Neural cell (in vitro differentiated cells): ENCODE results near the gene GGT5. TPM values are rescaled to one million over a fixed set of nuclear protein-coding genes. Genes with fewer than 3 reads are reported as not detected.
"Not testable (repeated sequence)": the region's sequence is repeated elsewhere in the genome, so short reads cannot be mapped to it uniquely, and the experiment has no call there.

Experiments used
- H2AFZ ChIP-seq: fragments of 200-600, 300-800 bp; sonication (generic), shearing (Covaris generic); 2 replicates; pipeline ENCODE4 v1.6.0; 2014; ENCODE audit warnings: low read depth, mild to moderate bottlenecking, antibody characterized with exemption, low read length, moderate library complexity
- H3F3A ChIP-seq: fragments of 200-600 bp; shearing (Covaris generic); 2 replicates; pipeline ENCODE4 v1.6.1; 2016; ENCODE audit warnings: mild to moderate bottlenecking, moderate library complexity, mixed read lengths, antibody characterized with exemption, low read length; ENCODE audit not compliant: insufficient read depth, poor library complexity, severe bottlenecking
- H3K27ac ChIP-seq: fragments of 200-600, 300-800 bp; sonication (generic), shearing (Covaris generic); 2 replicates; pipeline ENCODE4 v1.5.1; 2014; ENCODE audit warnings: mild to moderate bottlenecking, low read length, moderate library complexity
- H3K27me3 ChIP-seq: fragments of 300-800, 200-600 bp; sonication (generic), shearing (Covaris generic); 2 replicates; pipeline ENCODE4 v1.6.0; 2014; ENCODE audit warnings: mild to moderate bottlenecking, low read depth, low read length, moderate library complexity; ENCODE audit not compliant: insufficient read depth
- H3K36me3 ChIP-seq: fragments of 300-800, 200-600 bp; sonication (generic), shearing (Covaris generic); 2 replicates; pipeline ENCODE4 v1.5.1; 2014; ENCODE audit warnings: mild to moderate bottlenecking, antibody characterized with exemption, low read length, moderate library complexity; ENCODE audit not compliant: insufficient read depth
- H3K4me2 ChIP-seq: fragments of 300-800, 200-600 bp; sonication (generic), shearing (Covaris generic); 2 replicates; pipeline ENCODE4 v1.6.0; 2014; ENCODE audit warnings: mild to moderate bottlenecking, low read length
- H3K4me3 ChIP-seq: fragments of 300-800, 200-600 bp; sonication (generic), shearing (Covaris generic); 2 replicates; pipeline ENCODE4 v1.5.1; 2014; ENCODE audit warnings: mild to moderate bottlenecking, low read length, moderate library complexity
- H3K79me2 ChIP-seq: fragments of 200-600 bp; shearing (Covaris generic); replicated peaks from 2 replicates; pipeline ENCODE4 v1.6.0; 2014; ENCODE audit warnings: mild to moderate bottlenecking, low read length, moderate library complexity; ENCODE audit not compliant: insufficient read depth
- H3K9ac ChIP-seq: fragments of 300-800, 200-600 bp; sonication (generic), shearing (Covaris generic); 2 replicates; pipeline ENCODE4 v1.6.1; 2016; ENCODE audit warnings: mild to moderate bottlenecking, low read length, mixed read lengths
- H3K9me2 ChIP-seq: fragments of 200-600 bp; shearing (Covaris generic); 2 replicates; pipeline ENCODE4 v1.6.1; 2016; ENCODE audit warnings: mild to moderate bottlenecking, low read length, mixed read lengths; ENCODE audit not compliant: insufficient read depth
- H3K9me3 ChIP-seq: fragments of 200-600, 300-800 bp; sonication (generic), shearing (Covaris generic); 2 replicates; pipeline ENCODE4 v1.6.1; 2016; ENCODE audit warnings: mild to moderate bottlenecking, mixed run types, low read length, moderate library complexity, mixed read lengths
- H4K20me1 ChIP-seq: fragments of 200-600 bp; shearing (Covaris generic); 2 replicates; pipeline ENCODE4 v1.6.1; 2016; ENCODE audit warnings: mild to moderate bottlenecking, mixed run types; ENCODE audit not compliant: insufficient read depth
- EP300 ChIP-seq: fragments of 450-650 bp; conservative IDR thresholded peaks from 2 replicates; pipeline ENCODE4 v1.6.1; 2014; ENCODE audit warnings: antibody characterized with exemption, mild to moderate bottlenecking, moderate library complexity; ENCODE audit not compliant: poor library complexity, severe bottlenecking
- EZH2 ChIP-seq: fragments of 200-600, 300-800 bp; shearing (Covaris generic), sonication (generic); IDR thresholded peaks from 2 replicates; pipeline ENCODE4 v1.6.1; 2014; ENCODE audit warnings: antibody characterized with exemption, low read length, borderline replicate concordance, mild to moderate bottlenecking; ENCODE audit not compliant: insufficient read depth, poor library complexity, severe bottlenecking
- MXI1 ChIP-seq: fragments of 450-650 bp; conservative IDR thresholded peaks from 2 replicates; pipeline ENCODE4 v1.6.1; 2014; ENCODE audit warnings: antibody characterized with exemption, mild to moderate bottlenecking; ENCODE audit not compliant: poor library complexity, severe bottlenecking
- POLR2AphosphoS5 ChIP-seq: IDR thresholded peaks from 2 replicates; pipeline ENCODE4 v1.6.1; 2012
- RAD21 ChIP-seq: fragments of 450-650 bp; conservative IDR thresholded peaks from 2 replicates; pipeline ENCODE4 v1.6.1; 2014; ENCODE audit warnings: antibody characterized with exemption, mild to moderate bottlenecking, moderate library complexity
- SMC3 ChIP-seq: fragments of 450-650 bp; conservative IDR thresholded peaks from 2 replicates; pipeline ENCODE4 v1.6.1; 2014; ENCODE audit warnings: antibody characterized with exemption, mild to moderate bottlenecking, moderate library complexity; ENCODE audit not compliant: poor library complexity
- TAF1 ChIP-seq: IDR thresholded peaks from 2 replicates; pipeline ENCODE4 v1.6.1; 2012; ENCODE audit warnings: low read depth
- polyA plus RNA-seq: library from polyadenylated mRNA; depleted of rRNA; stranded (reverse); fragments of >200 nt; gene quantifications from 2 replicates; pipeline ENCODE4 v1.2.3, GENCODE V29; 2014
- TF ChIP-seq, protein P1 (sequence below): fragments of 450-650 bp; IDR thresholded peaks from 2 replicates; pipeline ENCODE4 v1.5.1; 2014; ENCODE audit warnings: antibody characterized with exemption, mild to moderate bottlenecking, moderate library complexity; ENCODE audit not compliant: poor library complexity, severe bottlenecking
- TF ChIP-seq, protein P2 (sequence below): IDR thresholded peaks from 2 replicates; pipeline ENCODE4 v1.6.1; 2012; ENCODE audit warnings: borderline replicate concordance

The GGT5 gene
- polyA plus RNA-seq, 1 donor from 2014 or later: 0.12 TPM

DNA sequence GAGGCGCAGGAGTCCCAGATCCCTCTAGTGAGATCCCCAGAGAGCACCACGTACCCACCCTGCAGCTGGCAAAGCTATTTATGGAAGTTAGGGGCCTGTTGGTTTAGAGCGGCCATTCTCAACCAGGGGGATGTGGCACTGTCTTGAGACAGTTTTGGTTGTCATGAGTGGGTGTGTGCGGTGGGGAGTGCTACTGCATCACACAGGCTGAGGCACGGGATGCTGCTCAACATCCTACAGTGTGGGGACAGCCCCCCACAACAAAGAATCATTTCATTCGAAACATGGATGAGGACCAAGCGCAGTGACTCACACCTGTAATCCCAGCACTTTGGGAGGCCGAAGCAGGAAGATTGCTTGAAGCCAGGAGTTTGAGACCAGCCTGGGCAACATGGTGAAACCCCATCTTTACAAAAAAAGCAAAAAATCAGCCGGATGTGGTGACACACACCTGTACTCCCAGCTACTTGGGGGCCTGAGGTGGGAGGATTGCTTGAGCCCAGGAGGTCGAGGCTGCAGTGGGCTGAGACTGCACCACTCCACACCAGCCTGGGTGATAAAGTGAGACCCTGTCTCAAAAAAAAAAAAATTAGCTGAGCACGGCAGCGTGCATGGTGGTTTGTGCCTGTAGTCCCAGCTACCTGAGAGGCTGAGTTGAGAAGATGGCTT lies 28.2 kb downstream of the GGT5 start:
- TF ChIP-seq SMC3 (no peak), EZH2 (no peak), POLR2AphosphoS5 (no peak), RAD21 (no peak), EP300 (no peak), TAF1 (no peak), MXI1 (no peak)
- TF ChIP-seq, protein P1, sequence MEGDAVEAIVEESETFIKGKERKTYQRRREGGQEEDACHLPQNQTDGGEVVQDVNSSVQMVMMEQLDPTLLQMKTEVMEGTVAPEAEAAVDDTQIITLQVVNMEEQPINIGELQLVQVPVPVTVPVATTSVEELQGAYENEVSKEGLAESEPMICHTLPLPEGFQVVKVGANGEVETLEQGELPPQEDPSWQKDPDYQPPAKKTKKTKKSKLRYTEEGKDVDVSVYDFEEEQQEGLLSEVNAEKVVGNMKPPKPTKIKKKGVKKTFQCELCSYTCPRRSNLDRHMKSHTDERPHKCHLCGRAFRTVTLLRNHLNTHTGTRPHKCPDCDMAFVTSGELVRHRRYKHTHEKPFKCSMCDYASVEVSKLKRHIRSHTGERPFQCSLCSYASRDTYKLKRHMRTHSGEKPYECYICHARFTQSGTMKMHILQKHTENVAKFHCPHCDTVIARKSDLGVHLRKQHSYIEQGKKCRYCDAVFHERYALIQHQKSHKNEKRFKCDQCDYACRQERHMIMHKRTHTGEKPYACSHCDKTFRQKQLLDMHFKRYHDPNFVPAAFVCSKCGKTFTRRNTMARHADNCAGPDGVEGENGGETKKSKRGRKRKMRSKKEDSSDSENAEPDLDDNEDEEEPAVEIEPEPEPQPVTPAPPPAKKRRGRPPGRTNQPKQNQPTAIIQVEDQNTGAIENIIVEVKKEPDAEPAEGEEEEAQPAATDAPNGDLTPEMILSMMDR: no peak
- TF ChIP-seq, protein P2, sequence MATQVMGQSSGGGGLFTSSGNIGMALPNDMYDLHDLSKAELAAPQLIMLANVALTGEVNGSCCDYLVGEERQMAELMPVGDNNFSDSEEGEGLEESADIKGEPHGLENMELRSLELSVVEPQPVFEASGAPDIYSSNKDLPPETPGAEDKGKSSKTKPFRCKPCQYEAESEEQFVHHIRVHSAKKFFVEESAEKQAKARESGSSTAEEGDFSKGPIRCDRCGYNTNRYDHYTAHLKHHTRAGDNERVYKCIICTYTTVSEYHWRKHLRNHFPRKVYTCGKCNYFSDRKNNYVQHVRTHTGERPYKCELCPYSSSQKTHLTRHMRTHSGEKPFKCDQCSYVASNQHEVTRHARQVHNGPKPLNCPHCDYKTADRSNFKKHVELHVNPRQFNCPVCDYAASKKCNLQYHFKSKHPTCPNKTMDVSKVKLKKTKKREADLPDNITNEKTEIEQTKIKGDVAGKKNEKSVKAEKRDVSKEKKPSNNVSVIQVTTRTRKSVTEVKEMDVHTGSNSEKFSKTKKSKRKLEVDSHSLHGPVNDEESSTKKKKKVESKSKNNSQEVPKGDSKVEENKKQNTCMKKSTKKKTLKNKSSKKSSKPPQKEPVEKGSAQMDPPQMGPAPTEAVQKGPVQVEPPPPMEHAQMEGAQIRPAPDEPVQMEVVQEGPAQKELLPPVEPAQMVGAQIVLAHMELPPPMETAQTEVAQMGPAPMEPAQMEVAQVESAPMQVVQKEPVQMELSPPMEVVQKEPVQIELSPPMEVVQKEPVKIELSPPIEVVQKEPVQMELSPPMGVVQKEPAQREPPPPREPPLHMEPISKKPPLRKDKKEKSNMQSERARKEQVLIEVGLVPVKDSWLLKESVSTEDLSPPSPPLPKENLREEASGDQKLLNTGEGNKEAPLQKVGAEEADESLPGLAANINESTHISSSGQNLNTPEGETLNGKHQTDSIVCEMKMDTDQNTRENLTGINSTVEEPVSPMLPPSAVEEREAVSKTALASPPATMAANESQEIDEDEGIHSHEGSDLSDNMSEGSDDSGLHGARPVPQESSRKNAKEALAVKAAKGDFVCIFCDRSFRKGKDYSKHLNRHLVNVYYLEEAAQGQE: no peak
- H3F3A ChIP-seq: no peaks in the 10 kb centered on the region
- H3K27me3 ChIP-seq: no peaks in the 10 kb centered on the region
- H3K9me2 ChIP-seq: no peaks in the 10 kb centered on the region
- no peak overlapping the region for H3K4me3 ChIP-seq
- no peak overlapping the region for H3K9ac ChIP-seq
- no peaks in the 10 kb centered on the region for H4K20me1 ChIP-seq
- no peak overlapping the region for H3K4me2 ChIP-seq
- no peak overlapping the region for H3K27ac ChIP-seq
- no peaks in the 10 kb centered on the region for H3K36me3 ChIP-seq
- no peak overlapping the region for H2AFZ ChIP-seq
- no peaks in the 10 kb centered on the region for H3K9me3 ChIP-seq
- no peaks in the 10 kb centered on the region for H3K79me2 ChIP-seq

DNA sequence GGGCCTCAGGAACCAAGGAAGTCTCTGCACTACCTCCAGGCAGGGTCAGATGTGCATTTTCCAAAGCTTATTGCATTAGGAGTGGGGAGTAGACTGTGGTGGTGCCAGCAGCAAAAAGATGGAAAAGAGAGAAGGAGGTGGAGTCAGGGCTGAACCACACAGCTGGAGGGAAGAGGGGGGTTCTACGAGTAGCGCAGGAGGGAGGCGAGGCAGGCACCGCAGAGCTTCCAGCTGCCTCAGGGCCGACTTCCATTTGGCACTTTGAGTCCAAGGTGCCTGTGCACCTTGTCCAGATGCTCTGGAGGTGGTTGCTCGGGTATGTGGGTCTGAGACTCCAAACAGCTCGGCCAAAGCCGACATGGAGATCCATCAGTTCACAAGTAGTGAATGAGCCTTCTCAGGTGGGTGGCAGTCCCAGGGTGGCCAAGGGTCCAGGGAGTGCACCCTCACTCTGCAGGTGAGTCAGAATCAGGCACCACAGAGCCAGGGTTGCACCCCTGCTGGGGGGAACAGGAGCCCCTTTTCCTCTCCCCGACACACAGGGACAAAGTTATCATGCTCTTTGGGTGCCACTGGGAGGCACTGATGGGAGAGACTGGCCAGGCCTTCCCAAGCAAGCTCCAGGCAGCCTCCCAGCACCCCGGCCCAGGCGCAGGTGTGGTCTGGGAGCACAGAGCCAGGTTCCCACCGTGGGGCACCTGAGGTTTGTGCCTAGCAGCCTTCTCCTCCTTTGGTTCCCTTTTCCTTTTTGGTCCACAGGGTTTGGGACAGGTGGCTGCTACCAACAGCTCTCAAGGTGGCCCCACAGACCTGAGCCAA lies 30.2 kb downstream of the GGT5 start:
- no peaks in the 10 kb centered on the region for H3K9me3 ChIP-seq
- H3K4me2 ChIP-seq: no peak overlapping the region
- H3K4me3 ChIP-seq: no peak overlapping the region
- H3F3A ChIP-seq: no peaks in the 10 kb centered on the region
- no peaks in the 10 kb centered on the region for H3K36me3 ChIP-seq
- no peaks in the 10 kb centered on the region for H3K79me2 ChIP-seq
- H2AFZ ChIP-seq: no peak overlapping the region
- no peaks in the 10 kb centered on the region for H4K20me1 ChIP-seq
- H3K9ac ChIP-seq: no peak overlapping the region
- H3K9me2 ChIP-seq: no peaks in the 10 kb centered on the region
- H3K27me3 ChIP-seq: no peaks in the 10 kb centered on the region
- TF ChIP-seq, protein P2: no peak
- TF ChIP-seq EP300: no peak
- no peak for TF ChIP-seq POLR2AphosphoS5
- TF ChIP-seq EZH2: no peak
- TF ChIP-seq, protein P1: no peak
- TF ChIP-seq MXI1: no peak
- TF ChIP-seq SMC3: no peak
- TF ChIP-seq RAD21: no peak
- no peak for TF ChIP-seq TAF1
- H3K27ac ChIP-seq: no peak overlapping the region

DNA sequence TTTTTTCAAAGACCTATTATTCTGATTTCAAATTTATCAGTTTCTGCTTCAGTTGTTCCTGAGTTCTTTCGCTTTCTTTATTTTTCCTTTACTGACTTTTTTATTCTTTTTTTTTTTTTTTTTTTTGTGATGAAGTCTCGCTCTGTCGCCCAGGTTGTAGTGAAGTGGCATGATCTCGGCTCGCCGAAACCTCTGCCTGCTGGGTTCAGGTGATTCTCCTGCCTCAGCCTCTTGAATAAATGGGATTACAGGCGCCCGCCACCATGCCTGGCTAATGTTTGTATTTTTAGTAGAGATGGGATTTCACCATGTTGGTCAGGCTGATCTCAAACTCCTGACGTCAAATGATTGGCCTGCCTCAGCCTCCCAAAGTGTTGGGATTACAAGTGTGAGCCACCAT lies 31.8 kb downstream of the GGT5 start:
- not testable (repeated sequence) for H3K9ac ChIP-seq, H4K20me1 ChIP-seq, H3K27ac ChIP-seq, H3K79me2 ChIP-seq, H2AFZ ChIP-seq, H3K9me3 ChIP-seq, H3K4me3 ChIP-seq, H3K36me3 ChIP-seq, H3K4me2 ChIP-seq, H3K27me3 ChIP-seq, H3F3A ChIP-seq, H3K9me2 ChIP-seq
